Stimulated activated CD4-positive, alpha-beta T cell treated with anti-CD3 and anti-CD28 coated beads, TNF-alpha, amount 100 ng/mL, for 24 hours (primary cell): ENCODE data around the gene SLC4A1.
A peak's percentile ranks its signal among the peaks of the same experiment; 100 is the strongest.

ENCODE experiments used
- DNase-seq, 3 experiments: peaks; one replicate each; pipeline ENCODE4 v3.0.0-alpha.2; 2020; ENCODE audit warnings: low read depth in 3 of 3

SLC4A1 gene

GRCh38 chr17:44220213-44221083 lies 47.5 kb downstream of the SLC4A1 start:
- peak in 1 of 3 experiments; percentile 51 for DNase-seq

- DNase-seq = peak in 2 of 3 experiments; percentile 31 to 55
Observed at GRCh38 chr17:44219616-44220212, 48.2 kb downstream of the SLC4A1 start, which contains the start of gene UBTF. Gene UBTF, minus strand, starts transcription at chr17:44219675. Its CDS starts 1,446 bp downstream, at chr17:44218229.

GRCh38 chr17:44219108-44219615 lies 48.8 kb downstream of the SLC4A1 start:
- peak in 2 of 3 experiments; percentile 38 to 64 for DNase-seq

GRCh38 chr17:44218344-44219107 lies 49.4 kb downstream of the SLC4A1 start:
- DNase-seq = peak; percentile 62 to 86 (median 81)

- DNase-seq = no peak
Observed at GRCh38 chr17:44217738-44218343, 50.1 kb downstream of the SLC4A1 start.

- no peak for DNase-seq
Observed at GRCh38 chr17:44216694-44217093, 51.2 kb downstream of the SLC4A1 start.

GRCh38 chr17:44216173-44216572 lies 51.8 kb downstream of the SLC4A1 start:
- no peak for DNase-seq

- DNase-seq = no peak
Observed at GRCh38 chr17:44214896-44215295, 53.0 kb downstream of the SLC4A1 start.

GRCh38 chr17:44214230-44214494 lies 53.8 kb downstream of the SLC4A1 start:
- no peak for DNase-seq

- DNase-seq = no peak
Observed at GRCh38 chr17:44213403-44214229, 54.3 kb downstream of the SLC4A1 start.

- no peak for DNase-seq
Observed at GRCh38 chr17:44212507-44213402, 55.2 kb downstream of the SLC4A1 start.

- DNase-seq = no peak
Observed at GRCh38 chr17:44211281-44212265, 56.4 kb downstream of the SLC4A1 start.

- peak; percentile 81 to 91 (median 81) for DNase-seq
Observed at GRCh38 chr17:44210342-44211192, 57.4 kb downstream of the SLC4A1 start.

- peak in 1 of 3 experiments; percentile 53 for DNase-seq
Observed at GRCh38 chr17:44209786-44210341, 58.1 kb downstream of the SLC4A1 start.

GRCh38 chr17:44207743-44208142 lies 60.2 kb downstream of the SLC4A1 start:
- no peak for DNase-seq

- no peak for DNase-seq
Observed at GRCh38 chr17:44207319-44207718, 60.6 kb downstream of the SLC4A1 start.

GRCh38 chr17:44206825-44207155 lies 61.1 kb downstream of the SLC4A1 start:
- DNase-seq = no peak
